Astrocyte (in vitro differentiated cells and primary cell): ENCODE data around the gene SNX4. TPM values are rescaled to one million over a fixed set of nuclear protein-coding genes. Genes with fewer than 3 reads are reported as not detected.

Experiments used
- DNase-seq: peaks from one replicate; pipeline ENCODE4 v3.0.0-alpha.2; 2010; ENCODE audit warnings: low read depth
- FAIRE-seq: peaks from 2 replicates; lab custom pipeline; 2011; peaks lifted over from hg19 to GRCh38; lab: Jason Lieb, UNC
- H2AFZ ChIP-seq: 2 replicates; pipeline ENCODE4 v1.6.0; 2012; ENCODE audit warnings: low read depth, low read length, inconsistent platforms
- H3K27ac ChIP-seq: 2 replicates; pipeline ENCODE4 v1.5.1; 2011; ENCODE audit warnings: low read depth, low read length, inconsistent platforms
- H3K27me3 ChIP-seq: 2 replicates; pipeline ENCODE4 v1.6.0; 2011; ENCODE audit warnings: low read length, inconsistent platforms; ENCODE audit not compliant: insufficient read depth
- H3K36me3 ChIP-seq: 2 replicates; pipeline ENCODE4 v1.5.1; 2011; ENCODE audit warnings: low read length, inconsistent platforms; ENCODE audit not compliant: insufficient read depth
- H3K4me1 ChIP-seq: 2 replicates; pipeline ENCODE4 v1.5.1; 2011; ENCODE audit warnings: low read length, inconsistent platforms; ENCODE audit not compliant: insufficient read depth
- H3K4me2 ChIP-seq: 2 replicates; pipeline ENCODE4 v1.6.0; 2012; ENCODE audit warnings: low read length, inconsistent platforms
- H3K4me3 ChIP-seq: 2 replicates; pipeline ENCODE4 v1.5.1; 2011; ENCODE audit warnings: low read depth, mild to moderate bottlenecking, low read length, inconsistent platforms; ENCODE audit not compliant: insufficient read depth
- H3K79me2 ChIP-seq: 2 replicates; pipeline ENCODE4 v1.6.0; 2012; ENCODE audit warnings: mild to moderate bottlenecking, low read length, inconsistent platforms; ENCODE audit not compliant: insufficient read depth
- H3K9ac ChIP-seq: 2 replicates; pipeline ENCODE4 v1.6.0; 2012; ENCODE audit warnings: mild to moderate bottlenecking, low read length, inconsistent platforms
- H3K9me3 ChIP-seq: 2 replicates; pipeline ENCODE4 v1.5.1; 2012; ENCODE audit warnings: low read depth, mild to moderate bottlenecking, low read length, inconsistent platforms; ENCODE audit not compliant: insufficient read depth
- H4K20me1 ChIP-seq: 2 replicates; pipeline ENCODE4 v1.6.0; 2012; ENCODE audit warnings: low read length, inconsistent platforms; ENCODE audit not compliant: insufficient read depth
- H3K27ac Mint-ChIP-seq: one replicate; pipeline ENCODE4 v1.8.0; 2021; ENCODE audit warnings: mild to moderate bottlenecking, mixed read lengths; ENCODE audit not compliant: unreplicated experiment
- H3K27me3 Mint-ChIP-seq: one replicate; pipeline ENCODE4 v1.8.0; 2021; ENCODE audit warnings: low read depth, mixed read lengths; ENCODE audit not compliant: unreplicated experiment
- H3K36me3 Mint-ChIP-seq: one replicate; pipeline ENCODE4 v1.8.0; 2021; ENCODE audit warnings: low read depth, mixed read lengths; ENCODE audit not compliant: unreplicated experiment
- H3K4me1 Mint-ChIP-seq: one replicate; pipeline ENCODE4 v1.8.0; 2021; ENCODE audit warnings: low read depth, mixed read lengths; ENCODE audit not compliant: unreplicated experiment
- H3K4me3 Mint-ChIP-seq: one replicate; pipeline ENCODE4 v1.8.0; 2021; ENCODE audit warnings: mild to moderate bottlenecking, moderate library complexity, mixed read lengths; ENCODE audit not compliant: unreplicated experiment
- H3K9me3 Mint-ChIP-seq: one replicate; pipeline ENCODE4 v1.8.0; 2021; ENCODE audit warnings: mild to moderate bottlenecking, mixed read lengths; ENCODE audit not compliant: unreplicated experiment
- CTCF ChIP-seq: IDR thresholded peaks from 2 replicates; pipeline ENCODE4 v1.5.1; 2011; ENCODE audit warnings: low read depth, mild to moderate bottlenecking, inconsistent platforms, low read length, moderate library complexity; ENCODE audit not compliant: insufficient read depth
- EZH2 ChIP-seq: IDR thresholded peaks from 2 replicates; pipeline ENCODE4 v1.6.1; 2012; ENCODE audit warnings: mild to moderate bottlenecking, low read length, inconsistent platforms; ENCODE audit not compliant: insufficient read depth
- total RNA-seq: library from RNA; stranded (reverse); gene quantifications from 2 replicates; pipeline ENCODE4 v1.2.1, GENCODE V29; 2021

SNX4 gene
- total RNA-seq, 1 donor from 2014 or later, result 41.8 TPM

- no peak overlapping the region for H2AFZ ChIP-seq
- H3K4me2 ChIP-seq, result no peak overlapping the region
- H3K4me1 ChIP-seq, result no peaks in the 10 kb centered on the region
- H3K36me3 ChIP-seq, result no peaks in the 10 kb centered on the region
- Mint-ChIP-seq H3K4me3 (no peak overlapping the region), H3K27ac (no peak overlapping the region), H3K4me1 (no peaks in the 10 kb centered on the region), H3K36me3 (no peaks in the 10 kb centered on the region), H3K9me3 (peaks cover under 1% of the 10 kb centered on the region), H3K27me3 (peaks cover 4% of the 10 kb centered on the region)
- DNase-seq (no peak), FAIRE-seq (no peak)
- H4K20me1 ChIP-seq, result no peaks in the 10 kb centered on the region
- no peak overlapping the region for H3K27ac ChIP-seq
- H3K27me3 ChIP-seq, result no peaks in the 10 kb centered on the region
- H3K79me2 ChIP-seq, result no peaks in the 10 kb centered on the region
- no peak overlapping the region for H3K4me3 ChIP-seq
- TF ChIP-seq CTCF (peak; percentile 97), EZH2 (no peak)
- no peaks in the 10 kb centered on the region for H3K9me3 ChIP-seq
- H3K9ac ChIP-seq, result no peak overlapping the region
Observed at GRCh38 chr3:125437631-125438435, 82.2 kb downstream of the SNX4 start.

- FAIRE-seq, result no peak
- no peak overlapping the region for H2AFZ ChIP-seq
Observed at GRCh38 chr3:125436921-125437320, 83.1 kb downstream of the SNX4 start.

More at GRCh38 chr3:125436921-125437320, 83.1 kb downstream of the SNX4 start:
- peaks cover 8% of the 10 kb centered on the region for H3K4me1 Mint-ChIP-seq
- Histone ChIP-seq H3K79me2 (no peaks in the 10 kb centered on the region), H3K9me3 (no peaks in the 10 kb centered on the region), H4K20me1 (no peaks in the 10 kb centered on the region), H3K27me3 (no peaks in the 10 kb centered on the region), H3K4me2 (no peak overlapping the region), H3K9ac (no peak overlapping the region), H3K27ac (no peak overlapping the region), H3K36me3 (no peaks in the 10 kb centered on the region), H3K4me3 (no peak overlapping the region), H3K4me1 (peaks cover 5% of the 10 kb centered on the region)
- H3K27me3 Mint-ChIP-seq, result peaks cover 4% of the 10 kb centered on the region
- no peak for TF ChIP-seq CTCF
- TF ChIP-seq EZH2, result no peak
- H3K9me3 Mint-ChIP-seq, result no peaks in the 10 kb centered on the region
- peak overlapping the region; percentile 34 for H3K27ac Mint-ChIP-seq
- no peak for DNase-seq
- H3K36me3 Mint-ChIP-seq, result no peaks in the 10 kb centered on the region
- H3K4me3 Mint-ChIP-seq, result no peak overlapping the region
